ENCODE data around the gene MN1.
"Not testable (repeated sequence)": the region's sequence is repeated elsewhere in the genome, so short reads cannot be mapped to it uniquely, and the experiment has no call there.

The MN1 gene

GRCh38 chr22:27745809-27746208 lies 55.7 kb downstream of the MN1 start:
- no peak for DNase-seq (ENCODE audit: low read depth)
- no peak overlapping the region for H3K4me3 ChIP-seq (replicated peaks; ENCODE audit: low read depth, low read length)
- TF ChIP-seq CTCF (IDR thresholded peaks at IDR 0.05; ENCODE audit: low read length, missing control alignments): no peak

GRCh38 chr22:27745154-27745553 lies 56.4 kb downstream of the MN1 start:
- no peak for TF ChIP-seq CTCF (IDR thresholded peaks at IDR 0.05; ENCODE audit: low read length, missing control alignments)
- DNase-seq (ENCODE audit: low read depth): no peak
- H3K4me3 ChIP-seq (replicated peaks; ENCODE audit: low read depth, low read length): no peak overlapping the region

GRCh38 chr22:27744078-27744477 lies 57.5 kb downstream of the MN1 start:
- H3K4me3 ChIP-seq (replicated peaks; ENCODE audit: low read depth, low read length); DNase-seq (ENCODE audit: low read depth): not testable (repeated sequence)

- no peak for DNase-seq (ENCODE audit: low read depth)
- TF ChIP-seq CTCF (IDR thresholded peaks at IDR 0.05; ENCODE audit: low read length, missing control alignments): no peak
Observed at GRCh38 chr22:27740202-27740748, 61.3 kb downstream of the MN1 start.

GRCh38 chr22:27737521-27737920 lies 64.0 kb downstream of the MN1 start:
- no peak for DNase-seq (ENCODE audit: low read depth)
- no peak for TF ChIP-seq CTCF (IDR thresholded peaks at IDR 0.05; ENCODE audit: low read length, missing control alignments)
- no peak overlapping the region for H3K4me3 ChIP-seq (replicated peaks; ENCODE audit: low read depth, low read length)

More at GRCh38 chr22:27740202-27740748, 61.3 kb downstream of the MN1 start:
- H3K4me3 ChIP-seq (replicated peaks; ENCODE audit: low read depth, low read length): no peak overlapping the region

GRCh38 chr22:27734066-27734465 lies 67.5 kb downstream of the MN1 start:
- TF ChIP-seq CTCF (IDR thresholded peaks at IDR 0.05; ENCODE audit: low read length, missing control alignments): no peak
- no peak overlapping the region for H3K4me3 ChIP-seq (replicated peaks; ENCODE audit: low read depth, low read length)
- no peak for DNase-seq (ENCODE audit: low read depth)

GRCh38 chr22:27732841-27733240 lies 68.7 kb downstream of the MN1 start:
- no peak for TF ChIP-seq CTCF (IDR thresholded peaks at IDR 0.05; ENCODE audit: low read length, missing control alignments)
- no peak overlapping the region for H3K4me3 ChIP-seq (replicated peaks; ENCODE audit: low read depth, low read length)
- DNase-seq (ENCODE audit: low read depth): no peak

Data from fibroblast of pulmonary artery (primary cell).